Hepatocyte (in vitro differentiated cells): Measurements from ENCODE around the gene PDZK1IP1. TPM values are rescaled to one million over a fixed set of nuclear protein-coding genes. Genes with fewer than 3 reads are reported as not detected.

Experiments used
- DNase-seq: peaks from one replicate; pipeline ENCODE4 v3.0.0-alpha.2; 2016; ENCODE audit warnings: low spot score
- H2AFZ ChIP-seq: fragments of 200-600 bp; sonication (generic); 2 replicates; pipeline ENCODE4 v1.6.0; 2016; ENCODE audit warnings: antibody characterized with exemption, mild to moderate bottlenecking
- H3K27ac ChIP-seq: fragments of 200-600 bp; sonication (generic); 2 replicates; pipeline ENCODE4 v1.5.1; 2016; ENCODE audit warnings: mild to moderate bottlenecking
- H3K27me3 ChIP-seq: fragments of 200-600 bp; sonication (generic); 2 replicates; pipeline ENCODE4 v1.6.1; 2016
- H3K36me3 ChIP-seq: fragments of 200-600 bp; sonication (generic); replicated peaks from 2 replicates; pipeline ENCODE4 v1.5.1; 2016; ENCODE audit warnings: low read depth; ENCODE audit not compliant: insufficient read depth
- H3K4me1 ChIP-seq: fragments of 200-600 bp; sonication (generic); 2 replicates; pipeline ENCODE4 v1.5.1; 2016; ENCODE audit warnings: mild to moderate bottlenecking, moderate library complexity; ENCODE audit not compliant: insufficient read depth
- H3K4me2 ChIP-seq: fragments of 200-600 bp; sonication (generic); 2 replicates; pipeline ENCODE4 v1.6.0; 2016
- H3K4me3 ChIP-seq: fragments of 200-600 bp; sonication (generic); 2 replicates; pipeline ENCODE4 v1.5.1; 2016; ENCODE audit warnings: mild to moderate bottlenecking
- H3K79me2 ChIP-seq: fragments of 200-600 bp; sonication (generic); 2 replicates; pipeline ENCODE4 v1.6.0; 2017; ENCODE audit warnings: mild to moderate bottlenecking
- H3K9me2 ChIP-seq: fragments of 200-600 bp; sonication (generic); replicated peaks from 2 replicates; pipeline ENCODE4 v1.6.0; 2017; ENCODE audit warnings: mild to moderate bottlenecking; ENCODE audit not compliant: insufficient read depth
- H3K9me3 ChIP-seq: fragments of 200-600 bp; sonication (generic); 2 replicates; pipeline ENCODE4 v1.5.1; 2016; ENCODE audit warnings: low read depth, mild to moderate bottlenecking
- H4K20me1 ChIP-seq: fragments of 200-600 bp; sonication (generic); 2 replicates; pipeline ENCODE4 v1.6.0; 2016; ENCODE audit warnings: mild to moderate bottlenecking; ENCODE audit not compliant: insufficient read depth, poor library complexity, severe bottlenecking
- EZH2 ChIP-seq: fragments of 200-600 bp; sonication (generic); IDR thresholded peaks from 2 replicates; pipeline ENCODE4 v1.6.1; 2016; ENCODE audit warnings: antibody characterized with exemption, mild to moderate bottlenecking, borderline replicate concordance
- EZH2phosphoT487 ChIP-seq: fragments of 200-600 bp; sonication (generic); IDR thresholded peaks from one replicate; pipeline ENCODE4 v1.6.1; 2018; ENCODE audit warnings: antibody characterized with exemption, mild to moderate bottlenecking, low read depth, moderate library complexity; ENCODE audit not compliant: unreplicated experiment, severe bottlenecking
- WGBS: methylation state at CpG from one replicate; pipeline ENCODE4 v1.1.6; 2016; ENCODE audit warnings: low lambda C conversion rate; ENCODE audit errors: missing lambda C conversion rate; 5-methylcytosine and 5-hydroxymethylcytosine counted together
- polyA plus RNA-seq: library from polyadenylated mRNA; unstranded; fragments of >200 nt; fragmentation: Nextera tagmentation; extraction: Ambion mirVana; gene quantifications from 2 replicates; pipeline ENCODE4 v1.2.1, GENCODE V29; 2016
- total RNA-seq: library from RNA; depleted of rRNA; stranded (reverse); fragments of >200 nt; gene quantifications from 2 replicates; pipeline ENCODE4 v1.2.3, GENCODE V29; 2014
- TF ChIP-seq, protein P1 (sequence below): fragments of 200-600 bp; sonication (generic); IDR thresholded peaks from 2 replicates; pipeline ENCODE4 v1.5.1; 2016; ENCODE audit warnings: antibody characterized with exemption, mild to moderate bottlenecking; ENCODE audit not compliant: poor library complexity

PDZK1IP1 gene
- total and polyA plus RNA-seq, 2 experiments from 2014 or later, result 0.37 to 0.71 TPM

DNA sequence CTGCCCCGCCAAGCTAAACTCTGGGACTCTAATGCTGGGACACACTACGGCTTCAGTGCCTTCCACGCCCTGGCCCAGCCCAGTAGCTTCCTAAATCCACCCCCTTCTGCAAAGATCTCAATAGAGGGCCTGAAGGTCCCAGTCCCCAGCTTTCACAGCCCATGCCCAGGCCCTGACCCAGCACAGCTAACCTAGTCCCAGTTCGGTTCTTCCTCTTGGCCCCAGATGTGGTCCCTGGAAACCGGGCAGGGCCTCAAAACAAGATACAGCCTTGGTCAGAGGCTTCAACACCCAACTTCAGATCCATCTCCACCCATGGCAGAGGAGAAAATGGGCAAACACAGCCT, 646 bp upstream of the PDZK1IP1 start:
- Histone ChIP-seq H3K4me1 (peaks cover 27% of the 10 kb centered on the region), H3K27ac (peak overlapping the region; percentile 87), H3K4me2 (no peak overlapping the region), H3K79me2 (no peaks in the 10 kb centered on the region), H3K4me3 (no peak overlapping the region), H3K9me2 (no peaks in the 10 kb centered on the region), H4K20me1 (no peaks in the 10 kb centered on the region), H3K27me3 (no peaks in the 10 kb centered on the region), H3K36me3 (no peaks in the 10 kb centered on the region), H3K9me3 (no peaks in the 10 kb centered on the region), H2AFZ (no peak overlapping the region)
- no peak for DNase-seq
- TF ChIP-seq EZH2, result no peak
- TF ChIP-seq, protein P1, sequence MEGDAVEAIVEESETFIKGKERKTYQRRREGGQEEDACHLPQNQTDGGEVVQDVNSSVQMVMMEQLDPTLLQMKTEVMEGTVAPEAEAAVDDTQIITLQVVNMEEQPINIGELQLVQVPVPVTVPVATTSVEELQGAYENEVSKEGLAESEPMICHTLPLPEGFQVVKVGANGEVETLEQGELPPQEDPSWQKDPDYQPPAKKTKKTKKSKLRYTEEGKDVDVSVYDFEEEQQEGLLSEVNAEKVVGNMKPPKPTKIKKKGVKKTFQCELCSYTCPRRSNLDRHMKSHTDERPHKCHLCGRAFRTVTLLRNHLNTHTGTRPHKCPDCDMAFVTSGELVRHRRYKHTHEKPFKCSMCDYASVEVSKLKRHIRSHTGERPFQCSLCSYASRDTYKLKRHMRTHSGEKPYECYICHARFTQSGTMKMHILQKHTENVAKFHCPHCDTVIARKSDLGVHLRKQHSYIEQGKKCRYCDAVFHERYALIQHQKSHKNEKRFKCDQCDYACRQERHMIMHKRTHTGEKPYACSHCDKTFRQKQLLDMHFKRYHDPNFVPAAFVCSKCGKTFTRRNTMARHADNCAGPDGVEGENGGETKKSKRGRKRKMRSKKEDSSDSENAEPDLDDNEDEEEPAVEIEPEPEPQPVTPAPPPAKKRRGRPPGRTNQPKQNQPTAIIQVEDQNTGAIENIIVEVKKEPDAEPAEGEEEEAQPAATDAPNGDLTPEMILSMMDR, result no peak
- no peak for TF ChIP-seq EZH2phosphoT487
- 82% methylated on average over 5 of the region's 5 CpGs for WGBS

DNA sequence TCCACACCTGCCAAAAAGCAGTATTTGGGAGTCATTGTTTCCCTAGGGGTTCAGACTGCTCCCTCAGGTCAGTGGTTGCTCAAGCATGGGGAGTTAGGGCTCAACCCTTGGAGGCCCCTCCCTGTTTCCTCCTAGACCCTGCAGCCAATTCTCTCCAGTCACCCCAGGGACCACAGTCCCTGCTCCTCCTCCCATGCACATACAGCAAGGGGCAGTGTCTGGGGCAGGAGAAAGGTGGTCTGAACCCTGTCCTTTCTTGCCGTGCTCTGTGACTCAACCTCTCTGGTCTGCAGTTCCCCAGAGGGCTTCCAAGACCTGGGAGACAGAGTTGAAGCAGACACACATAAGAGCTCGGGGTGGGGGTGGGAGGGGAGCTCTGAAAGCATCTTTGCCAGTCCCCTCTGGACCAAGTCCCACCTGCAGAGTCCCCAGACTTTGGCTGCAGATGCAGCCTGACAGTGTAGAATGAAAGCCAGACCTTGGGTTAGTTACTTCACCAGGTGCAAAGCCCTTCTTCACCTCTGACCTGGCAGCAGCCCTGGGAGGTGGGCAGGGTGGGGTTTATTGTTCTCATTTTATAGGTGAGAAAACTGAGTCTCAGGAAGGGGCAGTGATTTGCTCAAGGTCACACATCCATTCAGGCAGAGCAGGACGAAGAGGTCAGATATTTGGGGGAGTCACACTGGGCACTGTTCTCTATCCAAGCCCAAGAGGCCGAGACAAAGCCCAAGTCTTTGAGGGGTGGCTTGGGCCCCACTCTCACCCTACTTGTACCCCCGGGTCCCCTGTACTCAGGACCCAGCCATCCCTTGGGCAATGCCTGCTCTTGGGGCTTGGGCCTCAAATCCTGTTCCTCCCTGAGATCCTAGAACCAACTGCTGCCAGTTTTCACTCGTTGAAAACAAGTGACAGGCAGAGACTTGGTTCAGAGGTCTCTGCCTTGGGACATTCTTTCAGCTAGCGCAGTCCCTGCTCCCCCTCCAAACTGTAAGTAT, 748 bp downstream of the PDZK1IP1 start:
- DNase-seq, result no peak
- Histone ChIP-seq H3K9me3 (no peaks in the 10 kb centered on the region), H3K36me3 (no peaks in the 10 kb centered on the region), H4K20me1 (no peaks in the 10 kb centered on the region), H3K4me1 (peaks cover 27% of the 10 kb centered on the region), H3K79me2 (no peaks in the 10 kb centered on the region), H3K4me3 (no peak overlapping the region), H2AFZ (no peak overlapping the region), H3K27me3 (no peaks in the 10 kb centered on the region), H3K27ac (no peak overlapping the region), H3K9me2 (no peaks in the 10 kb centered on the region), H3K4me2 (no peak overlapping the region)
- WGBS, result 91% methylated on average over 7 of the region's 7 CpGs
- TF ChIP-seq, protein P1, result no peak
- TF ChIP-seq EZH2 (no peak), EZH2phosphoT487 (no peak)

DNA sequence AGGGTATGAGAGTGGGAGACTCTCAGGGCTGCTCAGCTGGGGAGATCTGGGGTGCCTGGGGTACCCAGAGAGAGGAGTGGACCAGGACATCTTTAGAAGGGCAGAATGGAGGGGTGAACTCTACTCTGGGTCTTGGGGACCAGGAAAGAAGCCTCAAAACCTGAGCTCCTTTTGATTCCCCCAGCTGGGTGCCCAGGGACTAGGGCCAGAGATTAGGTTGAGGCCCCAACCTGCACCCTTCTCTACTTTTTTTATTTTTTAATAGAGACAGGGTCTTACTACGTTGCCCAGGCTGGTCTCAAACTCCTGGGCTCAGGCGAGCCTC, 1.9 kb downstream of the PDZK1IP1 start:
- peaks cover 24% of the 10 kb centered on the region for H3K4me1 ChIP-seq
- no peaks in the 10 kb centered on the region for H4K20me1 ChIP-seq
- no peak overlapping the region for H2AFZ ChIP-seq
- no peaks in the 10 kb centered on the region for H3K79me2 ChIP-seq
- H3K4me2 ChIP-seq, result no peak overlapping the region
- H3K9me3 ChIP-seq, result no peaks in the 10 kb centered on the region
- no peaks in the 10 kb centered on the region for H3K9me2 ChIP-seq
- peak overlapping the region; percentile 55 for H3K27ac ChIP-seq
- no peaks in the 10 kb centered on the region for H3K36me3 ChIP-seq
- 83% methylated on average over 2 of the region's 2 CpGs for WGBS
- no peak overlapping the region for H3K4me3 ChIP-seq
- no peak for TF ChIP-seq EZH2
- TF ChIP-seq EZH2phosphoT487, result no peak
- TF ChIP-seq, protein P1, result no peak
- H3K27me3 ChIP-seq, result no peaks in the 10 kb centered on the region
- DNase-seq, result no peak
